ENCODE results near the gene WBP1. TPM values are rescaled to one million over a fixed set of nuclear protein-coding genes. Genes with fewer than 3 reads are reported as not detected.

Gene WBP1
- total and polyA plus RNA-seq, 10 of the 15 experiments (the other 5 are each of a cell fraction or from before 2014, with no cell fraction given): 4.2 to 76.8 (median 43.8) TPM

GRCh38 chr2:74507145-74507925 lies 49.1 kb downstream of the WBP1 start, which contains the start of gene PCGF1 (continued):
- TF ChIP-seq ZNF592 (IDR thresholded peaks at IDR 0.05): no peak
- TF ChIP-seq SREBF1 (IDR thresholded peaks at IDR 0.05; ENCODE audit: low read length): no peak
- no peak for TF ChIP-seq STAT3 (IDR thresholded peaks at IDR 0.05; ENCODE audit: low read depth, low read length)
- TF ChIP-seq WRNIP1 (IDR thresholded peaks at IDR 0.05; ENCODE audit: borderline replicate concordance, low read depth, low read length): no peak
- no peak for TF ChIP-seq SKIL (IDR thresholded peaks at IDR 0.05; ENCODE audit: low read depth, poor library complexity, severe bottlenecking)
- no peak for TF ChIP-seq JUNB (IDR thresholded peaks at IDR 0.05)
- TF ChIP-seq CEBPB (IDR thresholded peaks at IDR 0.05; ENCODE audit: borderline replicate concordance in 1 of 2, low read depth in 2 of 2, low read length in 2 of 2): no peak
- TF ChIP-seq LARP7 (IDR thresholded peaks at IDR 0.05): peak; percentile 80
- peak; percentile 76 for TF ChIP-seq KLF5 (IDR thresholded peaks at IDR 0.05; ENCODE audit: partially characterized antibody)
- no peak for TF ChIP-seq ZBTB33 (IDR thresholded peaks at IDR 0.05)
- TF ChIP-seq SPI1 (IDR thresholded peaks at IDR 0.05; ENCODE audit: borderline replicate concordance, insufficient read depth, low read depth, low read length): no peak
- TF ChIP-seq YY1 (IDR thresholded peaks at IDR 0.05; ENCODE audit: low read depth, low read length): peak; percentile 98
- TF ChIP-seq ATF2 (IDR thresholded peaks at IDR 0.05; ENCODE audit: low read length): no peak
- TF ChIP-seq IRF3 (IDR thresholded peaks at IDR 0.05): peak; percentile 23; the same call in 1 of the 2 replicates
- no peak for TF ChIP-seq IRF5 (IDR thresholded peaks at IDR 0.05; ENCODE audit: borderline replicate concordance)
- no peak for TF ChIP-seq PAX5 (IDR thresholded peaks at IDR 0.05; ENCODE audit: borderline replicate concordance, low read depth, low read length)
- TF ChIP-seq IKZF2 (IDR thresholded peaks at IDR 0.05): no peak
- TF ChIP-seq SREBF2 (IDR thresholded peaks at IDR 0.05; ENCODE audit: low read length): no peak
